Trophoblast cell (in vitro differentiated cells and primary cell): ENCODE data around the gene ACTR3C.
"Not testable (repeated sequence)": the region's sequence is repeated elsewhere in the genome, so short reads cannot be mapped to it uniquely, and the experiment has no call there.

ENCODE experiments used
- DNase-seq, 2 donors: peaks; one replicate each; pipeline ENCODE4 v3.0.0-alpha.2; 2016
- H2AFZ ChIP-seq: 2 replicates; pipeline ENCODE4 v1.6.1; 2013; ENCODE audit warnings: low read length, moderate library complexity, mild to moderate bottlenecking; ENCODE audit not compliant: insufficient read depth, poor library complexity
- H2AK5ac ChIP-seq: 2 replicates; pipeline ENCODE4 v1.6.1; 2013; ENCODE audit warnings: mild to moderate bottlenecking, low read length
- H2BK120ac ChIP-seq: 2 replicates; pipeline ENCODE4 v1.6.1; 2013; ENCODE audit warnings: low read length, mild to moderate bottlenecking, moderate library complexity; ENCODE audit not compliant: insufficient read depth, poor library complexity
- H2BK12ac ChIP-seq: 2 replicates; pipeline ENCODE4 v1.6.1; 2013; ENCODE audit warnings: mild to moderate bottlenecking, low read length, moderate library complexity
- H2BK5ac ChIP-seq: 2 replicates; pipeline ENCODE4 v1.6.1; 2013; ENCODE audit warnings: low read length, low read depth, moderate library complexity, mild to moderate bottlenecking; ENCODE audit not compliant: poor library complexity
- H3K14ac ChIP-seq: 2 replicates; pipeline ENCODE4 v1.6.1; 2013; ENCODE audit warnings: mild to moderate bottlenecking, low read length
- H3K18ac ChIP-seq: 2 replicates; pipeline ENCODE4 v1.6.1; 2013; ENCODE audit warnings: mild to moderate bottlenecking, low read length
- H3K23ac ChIP-seq: 2 replicates; pipeline ENCODE4 v1.6.1; 2013; ENCODE audit warnings: low read length
- H3K27ac ChIP-seq: 2 replicates; pipeline ENCODE4 v1.5.1; 2013; ENCODE audit warnings: low read depth, mild to moderate bottlenecking, inconsistent platforms, low read length, moderate library complexity
- H3K27me3 ChIP-seq: 2 replicates; pipeline ENCODE4 v1.6.1; 2013; ENCODE audit warnings: inconsistent platforms, mild to moderate bottlenecking, low read length, moderate library complexity; ENCODE audit not compliant: insufficient read depth
- H3K36me3 ChIP-seq, 2 experiments: 1 replicate in 1 of 2; 2 replicates in 1 of 2; pipeline ENCODE4 v1.6.1; 2013; ENCODE audit warnings: low read length in 2 of 2, mild to moderate bottlenecking in 2 of 2, moderate library complexity in 1 of 2; ENCODE audit not compliant: insufficient read depth in 2 of 2, control insufficient read depth in 1 of 2
- H3K4ac ChIP-seq: 2 replicates; pipeline ENCODE4 v1.6.1; 2013; ENCODE audit warnings: low read depth, mild to moderate bottlenecking, low read length, moderate library complexity
- H3K4me1 ChIP-seq, 2 experiments: 1 replicate in 1 of 2; 2 replicates in 1 of 2; pipeline ENCODE4 v1.6.1; 2013; ENCODE audit warnings: low read length in 2 of 2, mild to moderate bottlenecking in 2 of 2, moderate library complexity in 1 of 2; ENCODE audit not compliant: insufficient read depth in 2 of 2, control insufficient read depth in 1 of 2
- H3K4me2 ChIP-seq: 2 replicates; pipeline ENCODE4 v1.6.1; 2013; ENCODE audit warnings: inconsistent platforms, mild to moderate bottlenecking, low read length, moderate library complexity
- H3K4me3 ChIP-seq: 2 replicates; pipeline ENCODE4 v1.5.1; 2013; ENCODE audit warnings: mild to moderate bottlenecking, low read depth, low read length, inconsistent platforms
- H3K79me1 ChIP-seq: one replicate; pipeline ENCODE4 v1.6.1; 2013; ENCODE audit warnings: low read length
- H3K79me2 ChIP-seq: 2 replicates; pipeline ENCODE4 v1.6.1; 2013; ENCODE audit warnings: low read length, mild to moderate bottlenecking; ENCODE audit not compliant: control insufficient read depth, insufficient read depth, poor library complexity
- H3K9ac ChIP-seq: 2 replicates; pipeline ENCODE4 v1.6.1; 2013; ENCODE audit warnings: mild to moderate bottlenecking, low read length
- H3K9me3 ChIP-seq: 2 replicates; pipeline ENCODE4 v1.6.1; 2013; ENCODE audit warnings: low read depth, mild to moderate bottlenecking, control low read depth, inconsistent platforms, low read length; ENCODE audit not compliant: insufficient read depth
- H4K12ac ChIP-seq: 2 replicates; pipeline ENCODE4 v1.6.1; 2013; ENCODE audit warnings: low read depth, mild to moderate bottlenecking, low read length, moderate library complexity
- H4K8ac ChIP-seq: 2 replicates; pipeline ENCODE4 v1.6.1; 2013; ENCODE audit warnings: low read depth, mild to moderate bottlenecking, low read length, moderate library complexity
- H4K91ac ChIP-seq: one replicate; pipeline ENCODE4 v1.6.1; 2013; ENCODE audit warnings: low read depth, mild to moderate bottlenecking, low read length, moderate library complexity
- WGBS: extraction: QIAGEN DNeasy Blood & Tissue Kit; methylation state at CpG from one replicate; pipeline ENCODE4 v1.1.7; 2013; ENCODE audit warnings: missing lambda C conversion rate; ENCODE audit not compliant: insufficient read length, insufficient coverage; ENCODE audit errors: extremely low coverage; 5-methylcytosine and 5-hydroxymethylcytosine counted together

ACTR3C gene

GRCh38 chr7:150296802-150297201, 26.5 kb downstream of the ACTR3C start:
- H2BK120ac ChIP-seq, H3K9me3 ChIP-seq, H2BK12ac ChIP-seq, DNase-seq, H3K9ac ChIP-seq, H2AK5ac ChIP-seq, H3K23ac ChIP-seq, H3K18ac ChIP-seq, H3K4ac ChIP-seq, H3K27me3 ChIP-seq, H3K79me1 ChIP-seq, H2BK5ac ChIP-seq, H4K12ac ChIP-seq, H4K91ac ChIP-seq, H3K4me1 ChIP-seq, H3K27ac ChIP-seq, H2AFZ ChIP-seq, H3K4me2 ChIP-seq, H4K8ac ChIP-seq, H3K79me2 ChIP-seq, H3K14ac ChIP-seq, H3K36me3 ChIP-seq, H3K4me3 ChIP-seq: not testable (repeated sequence)
- WGBS: no CpG with 5 or more reads among the region's 10 CpGs

- H2BK12ac ChIP-seq, H4K8ac ChIP-seq, H4K12ac ChIP-seq, H3K9ac ChIP-seq, H3K4me2 ChIP-seq, H3K14ac ChIP-seq, H2BK120ac ChIP-seq, H2AFZ ChIP-seq, H3K27me3 ChIP-seq, H3K9me3 ChIP-seq, H3K23ac ChIP-seq, H2AK5ac ChIP-seq, H3K4me3 ChIP-seq, H3K18ac ChIP-seq, H2BK5ac ChIP-seq, H3K4ac ChIP-seq, H3K79me1 ChIP-seq, H3K4me1 ChIP-seq, H3K27ac ChIP-seq, H3K36me3 ChIP-seq, H3K79me2 ChIP-seq, H4K91ac ChIP-seq, DNase-seq: not testable (repeated sequence)
- WGBS: no CpG with 5 or more reads among the region's 8 CpGs
Observed at GRCh38 chr7:150295614-150296013, 27.7 kb downstream of the ACTR3C start.

- DNase-seq: peak; percentile 5 to 66
- not testable (repeated sequence) for H2BK12ac ChIP-seq
- no CpG with 5 or more reads among the region's 8 CpGs for WGBS
Observed at GRCh38 chr7:150295027-150295426, 28.3 kb downstream of the ACTR3C start.

GRCh38 chr7:150290317-150290716, 33.0 kb downstream of the ACTR3C start:
- H3K18ac ChIP-seq, H3K27ac ChIP-seq: not testable (repeated sequence)

More at GRCh38 chr7:150295027-150295426, 28.3 kb downstream of the ACTR3C start:
- not testable (repeated sequence) for H3K4me1 ChIP-seq, H3K27me3 ChIP-seq, H2BK5ac ChIP-seq, H3K4me2 ChIP-seq, H3K14ac ChIP-seq, H2BK120ac ChIP-seq, H4K12ac ChIP-seq, H3K18ac ChIP-seq, H4K8ac ChIP-seq, H3K79me2 ChIP-seq, H3K36me3 ChIP-seq, H3K27ac ChIP-seq, H3K4me3 ChIP-seq, H3K79me1 ChIP-seq, H2AK5ac ChIP-seq, H2AFZ ChIP-seq, H3K23ac ChIP-seq, H3K9ac ChIP-seq, H3K4ac ChIP-seq, H3K9me3 ChIP-seq, H4K91ac ChIP-seq

More at GRCh38 chr7:150290317-150290716, 33.0 kb downstream of the ACTR3C start:
- DNase-seq, H3K9ac ChIP-seq, H3K14ac ChIP-seq, H3K4me3 ChIP-seq, H2BK120ac ChIP-seq, H4K12ac ChIP-seq, H4K91ac ChIP-seq, H3K9me3 ChIP-seq, H3K4ac ChIP-seq, H3K79me1 ChIP-seq, H2AK5ac ChIP-seq, H3K79me2 ChIP-seq, H3K4me1 ChIP-seq, H2BK12ac ChIP-seq, H3K36me3 ChIP-seq, H3K4me2 ChIP-seq, H3K23ac ChIP-seq, H3K27me3 ChIP-seq, H2BK5ac ChIP-seq, H4K8ac ChIP-seq, H2AFZ ChIP-seq: not testable (repeated sequence)
- WGBS: no CpG with 5 or more reads among the region's 6 CpGs
